ENCODE measurements around the gene TTC27.

- TF ChIP-seq YY1 (IDR thresholded peaks at IDR 0.05; ENCODE audit: insufficient read depth, insufficient read length) = no peak
- TF ChIP-seq ZNF274 (IDR thresholded peaks at IDR 0.05; ENCODE audit: low read depth, low read length) = no peak
- TF ChIP-seq SUZ12 (IDR thresholded peaks at IDR 0.05; ENCODE audit: extremely low read depth, insufficient read depth, insufficient read length) = no peak
These were observed 33.3 kb upstream of the TTC27 start for GRCh38 chr2:32594573-32594972.

All from NT2/D1 (cell line).